Mesothelial cell of epicardium (in vitro differentiated cells): Measurements from ENCODE around the gene AGBL1. TPM values are rescaled to one million over a fixed set of nuclear protein-coding genes. Genes with fewer than 3 reads are reported as not detected.

Experiments
- DNase-seq, 2 experiments: peaks; one replicate each; pipeline ENCODE4 v3.0.0; 2021; ENCODE audit warnings: low spot score in 2 of 2; ENCODE audit not compliant: unreplicated experiment in 2 of 2
- H3K27ac Mint-ChIP-seq: 2 replicates; pipeline ENCODE4 v1.8.0; 2021; ENCODE audit warnings: mixed read lengths
- H3K27me3 Mint-ChIP-seq: 2 replicates; pipeline ENCODE4 v1.8.0; 2021; ENCODE audit warnings: low read depth, mixed read lengths
- H3K36me3 Mint-ChIP-seq: 2 replicates; pipeline ENCODE4 v1.8.0; 2021; ENCODE audit warnings: mixed read lengths
- H3K4me1 Mint-ChIP-seq: 2 replicates; pipeline ENCODE4 v1.8.0; 2021; ENCODE audit warnings: mixed read lengths
- H3K4me3 Mint-ChIP-seq: 2 replicates; pipeline ENCODE4 v1.8.0; 2021; ENCODE audit warnings: mild to moderate bottlenecking, moderate library complexity, mixed read lengths
- H3K9me3 Mint-ChIP-seq: 2 replicates; pipeline ENCODE4 v1.8.0; 2021; ENCODE audit warnings: mixed read lengths
- CTCF ChIP-seq: fragments of 200-600 bp; sonication (generic); IDR thresholded peaks from one replicate; pipeline ENCODE4 v1.5.0; 2021; ENCODE audit warnings: antibody characterized with exemption; ENCODE audit not compliant: unreplicated experiment
- total RNA-seq: library from RNA; stranded (reverse); gene quantifications from 3 replicates; pipeline ENCODE4 v1.2.1, GENCODE V29; 2021

Gene AGBL1
- total RNA-seq, 1 donor from 2014 or later, result not detected

DNA sequence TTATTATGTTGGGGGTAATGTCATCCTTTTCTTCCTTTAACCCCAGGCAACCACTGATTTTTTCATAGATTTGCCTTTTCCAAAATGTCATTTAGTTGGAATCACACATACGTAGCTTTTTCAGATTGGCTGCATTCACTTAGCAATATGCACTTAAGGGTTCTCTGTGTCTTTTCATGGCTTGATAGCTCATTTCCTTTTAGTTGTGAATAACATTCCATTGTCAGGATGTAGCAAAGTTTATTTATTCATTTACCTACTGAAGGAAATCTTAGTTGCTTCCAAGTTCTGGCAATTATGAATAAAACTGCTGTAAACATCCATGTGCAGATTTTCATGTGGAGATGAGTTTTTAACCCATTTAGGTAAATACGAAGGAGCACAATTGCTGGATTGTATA is 125.4 kb downstream of the AGBL1 start:
- DNase-seq, result no peak
- Mint-ChIP-seq H3K27ac (no peak overlapping the region), H3K4me3 (no peak overlapping the region), H3K9me3 (peaks cover 19% of the 10 kb centered on the region), H3K27me3 (peaks cover 48% of the 10 kb centered on the region), H3K4me1 (no peaks in the 10 kb centered on the region), H3K36me3 (no peaks in the 10 kb centered on the region)
- no peak for TF ChIP-seq CTCF

DNA sequence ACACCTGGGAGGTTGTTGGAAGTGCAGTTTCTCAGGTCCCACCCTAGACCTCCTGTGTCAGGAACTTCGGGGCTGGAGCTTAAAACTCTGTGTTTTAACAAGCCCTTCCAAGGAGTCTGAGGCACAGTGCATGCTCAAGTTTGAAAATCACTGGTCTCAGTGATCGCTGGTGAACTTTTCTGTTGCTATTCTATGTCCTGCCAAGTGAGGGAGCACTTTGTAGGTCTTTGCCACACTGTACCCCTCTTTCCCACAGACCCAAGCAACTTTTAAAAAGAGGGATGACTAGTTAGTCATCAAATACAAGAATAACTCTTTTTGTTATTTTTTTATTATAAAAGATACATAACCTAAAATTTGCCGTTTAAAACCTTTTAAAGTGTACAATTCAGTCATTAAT is 133.7 kb downstream of the AGBL1 start:
- Mint-ChIP-seq H3K4me1 (no peaks in the 10 kb centered on the region), H3K36me3 (no peaks in the 10 kb centered on the region), H3K27me3 (peaks cover 9% of the 10 kb centered on the region), H3K9me3 (peaks cover 62% of the 10 kb centered on the region), H3K4me3 (no peak overlapping the region), H3K27ac (no peak overlapping the region)
- TF ChIP-seq CTCF, result no peak
- DNase-seq, result no peak

- Mint-ChIP-seq H3K4me3 (no peak overlapping the region), H3K9me3 (peaks cover 58% of the 10 kb centered on the region), H3K27me3 (peaks cover 5% of the 10 kb centered on the region), H3K4me1 (no peaks in the 10 kb centered on the region), H3K27ac (no peak overlapping the region), H3K36me3 (no peaks in the 10 kb centered on the region)
- no peak for DNase-seq
- TF ChIP-seq CTCF, result no peak
Measured at GRCh38 chr15:86213888-86214287, 134.2 kb downstream of the AGBL1 start.

- H3K4me1 Mint-ChIP-seq, result no peaks in the 10 kb centered on the region
- no peak for TF ChIP-seq CTCF
- peaks cover 22% of the 10 kb centered on the region for H3K9me3 Mint-ChIP-seq
- peaks cover 17% of the 10 kb centered on the region for H3K27me3 Mint-ChIP-seq
- H3K27ac Mint-ChIP-seq, result no peak overlapping the region
- DNase-seq, result no peak
- no peaks in the 10 kb centered on the region for H3K36me3 Mint-ChIP-seq
- H3K4me3 Mint-ChIP-seq, result no peak overlapping the region
Measured at GRCh38 chr15:86221119-86221518, 141.4 kb downstream of the AGBL1 start.

DNA sequence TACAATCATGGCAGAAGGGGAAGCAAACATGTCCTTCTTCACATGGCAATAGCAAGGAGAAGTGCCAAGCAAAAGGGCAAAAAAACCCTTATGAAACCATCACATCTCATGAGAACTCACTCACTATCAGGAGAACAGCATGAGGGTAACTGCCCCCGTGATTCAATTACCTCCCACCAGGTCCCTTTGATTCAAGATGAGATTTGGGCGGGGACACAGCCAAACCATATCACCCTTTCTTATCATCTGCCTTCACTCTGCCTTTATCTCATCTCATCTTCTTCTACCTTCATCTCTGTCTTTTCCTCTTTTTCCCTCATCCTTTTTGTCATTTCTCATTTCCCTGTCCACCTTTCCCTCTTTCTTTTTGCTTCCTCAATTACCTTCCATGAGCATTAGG is 149.6 kb downstream of the AGBL1 start:
- Mint-ChIP-seq H3K36me3 (no peaks in the 10 kb centered on the region), H3K27ac (no peak overlapping the region), H3K4me3 (no peak overlapping the region), H3K27me3 (peaks cover 54% of the 10 kb centered on the region), H3K4me1 (peaks cover 10% of the 10 kb centered on the region), H3K9me3 (no peaks in the 10 kb centered on the region)
- DNase-seq, result no peak
- TF ChIP-seq CTCF, result no peak

- no peak for TF ChIP-seq CTCF
- peaks cover 10% of the 10 kb centered on the region for H3K4me1 Mint-ChIP-seq
- H3K9me3 Mint-ChIP-seq, result no peaks in the 10 kb centered on the region
- H3K27ac Mint-ChIP-seq, result no peak overlapping the region
- no peaks in the 10 kb centered on the region for H3K36me3 Mint-ChIP-seq
- no peak overlapping the region for H3K4me3 Mint-ChIP-seq
- DNase-seq, result no peak
- H3K27me3 Mint-ChIP-seq, result peaks cover 48% of the 10 kb centered on the region
Measured at GRCh38 chr15:86229936-86230335, 150.3 kb downstream of the AGBL1 start.
